DOHH2 (cell line): ENCODE measurements around the gene SHISAL1.

Experiments
- H3F3A ChIP-seq: fragments of 200-600 bp; sonication (generic), shearing (Covaris generic); 2 replicates; pipeline ENCODE4 v1.6.0; 2016; ENCODE audit warnings: antibody characterized with exemption, mild to moderate bottlenecking; ENCODE audit not compliant: control insufficient read depth, insufficient read depth
- H3K27ac ChIP-seq: fragments of 200-600 bp; sonication (generic); 2 replicates; pipeline ENCODE4 v1.5.1; 2014; ENCODE audit warnings: low read depth, mild to moderate bottlenecking, low read length, moderate library complexity
- H3K27me3 ChIP-seq: fragments of 200-600 bp; sonication (generic); 2 replicates; pipeline ENCODE4 v1.6.1; 2014; ENCODE audit warnings: mild to moderate bottlenecking, low read length, mixed read lengths; ENCODE audit not compliant: control insufficient read depth
- H3K36me3 ChIP-seq: fragments of 200-600 bp; sonication (generic); 2 replicates; pipeline ENCODE4 v1.6.1; 2014; ENCODE audit warnings: mild to moderate bottlenecking, low read length, moderate library complexity, mixed read lengths; ENCODE audit not compliant: control insufficient read depth
- H3K4me1 ChIP-seq: fragments of 200-600 bp; sonication (generic); 2 replicates; pipeline ENCODE4 v1.6.1; 2014; ENCODE audit warnings: mild to moderate bottlenecking, low read length, mixed read lengths; ENCODE audit not compliant: control insufficient read depth
- H3K4me2 ChIP-seq: fragments of 200-600 bp; sonication (generic); 2 replicates; pipeline ENCODE4 v1.6.0; 2014; ENCODE audit warnings: mild to moderate bottlenecking, low read length, moderate library complexity
- H3K4me3 ChIP-seq: fragments of 200-600 bp; sonication (generic); 2 replicates; pipeline ENCODE4 v1.5.1; 2014; ENCODE audit warnings: mild to moderate bottlenecking, low read length, mixed read lengths
- H3K79me2 ChIP-seq: fragments of 200-600 bp; sonication (generic); 2 replicates; pipeline ENCODE4 v1.6.1; 2014; ENCODE audit warnings: mild to moderate bottlenecking, low read length, mixed read lengths; ENCODE audit not compliant: control insufficient read depth
- H3K9me2 ChIP-seq: fragments of 200-600 bp; sonication (generic); replicated peaks from 2 replicates; pipeline ENCODE4 v1.6.1; 2014; ENCODE audit warnings: mild to moderate bottlenecking, low read length, mixed read lengths; ENCODE audit not compliant: control insufficient read depth
- H3K9me3 ChIP-seq: fragments of 200-600 bp; sonication (generic); 2 replicates; pipeline ENCODE4 v1.6.1; 2014; ENCODE audit warnings: antibody characterized with exemption, low read length, mixed read lengths; ENCODE audit not compliant: control insufficient read depth, insufficient read depth
- H4K20me1 ChIP-seq: fragments of 200-600 bp; sonication (generic); 2 replicates; pipeline ENCODE4 v1.6.0; 2014; ENCODE audit warnings: low read depth, mild to moderate bottlenecking, antibody characterized with exemption, low read length, moderate library complexity; ENCODE audit not compliant: control insufficient read depth, insufficient read depth
- CTCF ChIP-seq: fragments of 200-600 bp; sonication (generic); IDR thresholded peaks from one replicate; pipeline ENCODE4 v1.5.1; 2014; ENCODE audit warnings: antibody characterized with exemption, mild to moderate bottlenecking, low read depth, low read length; ENCODE audit not compliant: poor library complexity, severe bottlenecking
- EZH2phosphoT487 ChIP-seq: fragments of 200-600 bp; sonication (generic); IDR thresholded peaks from 2 replicates; pipeline ENCODE4 v1.6.1; 2017; ENCODE audit warnings: borderline replicate concordance, mild to moderate bottlenecking, antibody characterized with exemption, low read length, moderate library complexity, mixed read lengths

Gene SHISAL1

GRCh38 chr22:44209343-44209742 lies 103.4 kb downstream of the SHISAL1 start:
- Histone ChIP-seq H3F3A (no peaks in the 10 kb centered on the region), H4K20me1 (no peaks in the 10 kb centered on the region), H3K9me3 (peaks cover 4% of the 10 kb centered on the region; the same call in 1 of the 2 replicates), H3K36me3 (no peaks in the 10 kb centered on the region), H3K27me3 (no peaks in the 10 kb centered on the region), H3K79me2 (no peaks in the 10 kb centered on the region), H3K9me2 (no peaks in the 10 kb centered on the region), H3K27ac (no peak overlapping the region), H3K4me3 (no peak overlapping the region), H3K4me2 (no peak overlapping the region), H3K4me1 (peaks cover 44% of the 10 kb centered on the region)
- TF ChIP-seq CTCF (no peak), EZH2phosphoT487 (no peak)

GRCh38 chr22:44207981-44208317 lies 104.8 kb downstream of the SHISAL1 start:
- Histone ChIP-seq H3K36me3 (no peaks in the 10 kb centered on the region), H3K9me3 (peaks cover 4% of the 10 kb centered on the region; the same call in 1 of the 2 replicates), H3K4me2 (peak overlapping the region; percentile 1; the same call in 1 of the 2 replicates), H3K4me3 (no peak overlapping the region), H3K27me3 (no peaks in the 10 kb centered on the region), H4K20me1 (no peaks in the 10 kb centered on the region), H3K27ac (no peak overlapping the region), H3K9me2 (no peaks in the 10 kb centered on the region), H3K4me1 (peaks cover 48% of the 10 kb centered on the region), H3K79me2 (no peaks in the 10 kb centered on the region), H3F3A (no peaks in the 10 kb centered on the region)
- TF ChIP-seq CTCF (no peak), EZH2phosphoT487 (no peak)

GRCh38 chr22:44207173-44207980 lies 105.4 kb downstream of the SHISAL1 start:
- Histone ChIP-seq H3K4me1 (peaks cover 48% of the 10 kb centered on the region), H3K9me2 (no peaks in the 10 kb centered on the region), H4K20me1 (no peaks in the 10 kb centered on the region), H3K79me2 (no peaks in the 10 kb centered on the region), H3K27me3 (no peaks in the 10 kb centered on the region), H3K27ac (no peak overlapping the region), H3K36me3 (no peaks in the 10 kb centered on the region), H3K4me2 (no peak overlapping the region), H3K4me3 (no peak overlapping the region), H3F3A (no peaks in the 10 kb centered on the region), H3K9me3 (peaks cover 4% of the 10 kb centered on the region; the same call in 1 of the 2 replicates)
- no peak for TF ChIP-seq EZH2phosphoT487

GRCh38 chr22:44206696-44207095 lies 106.1 kb downstream of the SHISAL1 start:
- H4K20me1 ChIP-seq, result no peaks in the 10 kb centered on the region

More at GRCh38 chr22:44206696-44207095, 106.1 kb downstream of the SHISAL1 start:
- H3K79me2 ChIP-seq, result no peaks in the 10 kb centered on the region
- no peak overlapping the region for H3K4me3 ChIP-seq
- TF ChIP-seq EZH2phosphoT487 (no peak), CTCF (no peak)
- H3K27ac ChIP-seq, result no peak overlapping the region
- no peaks in the 10 kb centered on the region for H3K27me3 ChIP-seq
- H3K4me2 ChIP-seq, result no peak overlapping the region
- H3K4me1 ChIP-seq, result peaks cover 48% of the 10 kb centered on the region
- H3K9me3 ChIP-seq, result peaks cover 4% of the 10 kb centered on the region; the same call in 1 of the 2 replicates
- no peaks in the 10 kb centered on the region for H3K36me3 ChIP-seq
- H3F3A ChIP-seq, result no peaks in the 10 kb centered on the region
- H3K9me2 ChIP-seq, result no peaks in the 10 kb centered on the region
